GM19328 (cell line): Measurements from ENCODE around the gene PTH2.

Experiments used
- ATAC-seq: cut with Tn5 transposase; IDR thresholded peaks from one replicate; pipeline ENCODE4 v1.9.1; 2021; ENCODE audit warnings: mild to moderate bottlenecking, moderate library complexity; ENCODE audit not compliant: unreplicated experiment

The PTH2 gene

DNA sequence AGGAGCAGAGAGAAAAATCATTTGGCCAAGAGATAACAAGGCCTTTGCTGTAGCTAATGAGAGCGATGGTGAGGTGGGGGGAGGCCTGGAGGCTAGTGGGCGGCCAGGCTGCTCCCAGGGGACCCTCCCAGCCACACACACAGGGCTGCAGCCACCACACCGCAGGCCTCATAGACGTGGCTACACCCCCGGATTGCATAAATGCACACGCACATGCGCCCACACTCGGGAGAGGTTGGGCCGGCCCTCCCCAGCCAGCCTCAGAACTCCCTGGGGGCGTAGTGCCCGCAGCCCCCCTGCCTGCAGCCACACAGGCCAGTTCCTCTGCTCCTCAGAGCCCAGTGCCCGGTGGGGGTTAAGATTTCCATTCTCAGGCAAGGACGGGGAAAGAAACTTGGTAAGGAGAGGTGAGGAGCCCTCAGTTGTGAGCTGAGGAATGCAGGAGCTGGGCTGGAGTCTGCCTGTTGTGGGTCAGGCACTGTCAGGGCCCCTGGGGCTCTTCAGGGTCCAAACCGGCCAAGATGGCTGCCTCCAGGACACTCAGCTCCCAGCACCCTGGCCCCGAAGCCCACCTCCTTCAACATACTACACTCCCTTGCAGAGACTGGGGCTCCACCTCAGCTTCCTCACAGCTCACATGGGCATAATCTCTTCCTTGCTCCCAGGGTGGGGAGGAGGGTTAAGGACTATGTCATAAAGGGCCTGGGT, 8.0 kb downstream of the PTH2 start:
- no peak for ATAC-seq

DNA sequence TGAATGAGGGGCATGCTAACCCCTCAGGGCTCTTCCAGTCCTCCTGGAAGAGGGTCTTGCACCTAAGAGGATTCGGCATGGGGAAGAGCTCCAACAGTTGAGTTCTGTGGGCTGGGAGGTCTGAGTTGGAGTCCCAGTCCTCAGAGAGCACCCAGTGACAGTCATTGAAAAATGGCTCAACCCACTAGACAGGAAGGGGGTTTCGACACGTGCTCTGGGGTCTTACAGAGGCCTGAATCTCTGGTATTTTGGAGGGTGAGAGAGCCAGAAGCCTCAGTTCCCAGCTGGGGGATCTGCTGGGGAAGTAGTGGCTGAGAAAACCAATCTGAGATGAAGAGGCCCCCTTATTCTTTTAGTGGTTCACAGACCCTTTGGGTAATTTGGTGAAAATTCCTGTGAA, 9.0 kb downstream of the PTH2 start:
- no peak for ATAC-seq

DNA sequence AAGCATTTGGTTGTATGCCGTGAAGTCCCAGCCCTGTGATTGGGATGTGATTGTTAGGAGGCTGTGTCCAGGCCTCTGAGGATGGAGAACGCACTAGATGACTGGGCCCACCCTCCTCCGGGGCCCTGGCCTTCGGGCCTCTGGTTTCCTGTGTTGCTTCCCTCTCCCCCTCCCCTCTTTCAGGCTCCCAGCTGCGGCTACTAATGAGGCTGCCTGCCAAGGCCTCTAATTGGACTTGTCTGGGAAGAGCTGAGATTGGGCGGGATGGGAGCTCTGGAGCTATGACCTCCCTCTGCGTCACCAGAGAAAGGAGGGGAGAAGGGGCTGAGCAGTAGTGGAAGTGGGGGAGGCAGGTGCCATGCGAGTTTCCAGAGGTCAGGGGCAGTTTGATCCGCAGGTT, 9.9 kb downstream of the PTH2 start:
- no peak for ATAC-seq

DNA sequence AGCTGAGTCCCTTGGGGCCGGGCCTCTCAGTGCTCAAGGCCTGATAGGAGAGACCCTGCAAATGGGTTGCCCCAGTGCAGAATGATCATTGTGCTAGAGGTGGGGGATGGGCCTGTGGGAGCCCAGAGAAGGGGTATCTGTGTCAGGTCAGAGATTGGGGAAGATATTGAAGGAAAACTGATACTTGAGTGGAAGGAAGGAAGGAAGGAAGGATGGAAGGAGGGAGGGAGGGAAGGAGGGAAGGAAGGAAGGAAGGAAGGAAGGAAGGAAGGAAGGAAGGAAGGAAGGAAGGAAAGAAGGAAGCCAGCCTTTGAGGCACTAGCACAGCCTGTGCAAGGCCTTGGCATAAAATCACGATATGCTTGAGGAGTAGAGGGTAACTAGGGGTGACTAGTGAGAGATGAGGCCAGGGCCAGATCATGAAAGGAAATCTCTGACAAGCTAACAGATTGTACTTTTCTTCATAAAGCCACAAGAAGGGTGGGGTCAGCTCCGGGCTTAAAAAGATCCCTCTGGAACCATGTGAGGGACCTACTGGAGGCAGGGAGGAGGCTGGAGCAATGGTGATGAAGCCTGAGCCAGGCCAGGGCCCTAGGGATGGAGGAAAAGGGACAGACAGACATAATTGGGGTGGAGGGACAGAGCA, 11.4 kb downstream of the PTH2 start:
- no peak for ATAC-seq

DNA sequence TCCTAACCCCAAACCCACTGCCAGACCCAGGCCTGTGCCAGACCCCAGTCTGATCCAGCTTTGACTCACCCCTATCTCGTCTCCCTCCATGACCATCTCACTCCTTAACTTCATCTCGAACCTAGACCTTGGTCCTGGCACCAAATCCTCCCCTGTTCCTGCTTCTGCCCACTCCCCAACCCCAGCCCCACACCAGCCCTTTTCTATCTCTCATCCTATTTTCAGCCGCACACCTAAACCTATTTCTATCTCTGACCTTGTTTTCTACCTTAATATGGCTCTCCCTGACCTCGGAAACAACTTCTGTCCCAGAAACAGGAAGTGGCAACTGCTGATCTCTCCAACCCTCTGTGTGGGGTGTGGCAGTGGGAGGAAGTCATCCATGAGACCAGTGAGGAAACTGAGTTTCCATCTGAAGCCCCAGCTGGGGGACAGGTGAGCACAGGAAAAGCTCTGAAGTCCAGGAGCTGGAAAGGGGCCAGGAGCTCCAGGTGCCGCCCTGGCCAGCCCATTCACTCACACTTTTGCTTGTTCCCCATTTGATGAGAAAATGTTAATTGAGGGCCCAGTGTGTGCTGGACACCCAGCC, 13.7 kb downstream of the PTH2 start:
- no peak for ATAC-seq

DNA sequence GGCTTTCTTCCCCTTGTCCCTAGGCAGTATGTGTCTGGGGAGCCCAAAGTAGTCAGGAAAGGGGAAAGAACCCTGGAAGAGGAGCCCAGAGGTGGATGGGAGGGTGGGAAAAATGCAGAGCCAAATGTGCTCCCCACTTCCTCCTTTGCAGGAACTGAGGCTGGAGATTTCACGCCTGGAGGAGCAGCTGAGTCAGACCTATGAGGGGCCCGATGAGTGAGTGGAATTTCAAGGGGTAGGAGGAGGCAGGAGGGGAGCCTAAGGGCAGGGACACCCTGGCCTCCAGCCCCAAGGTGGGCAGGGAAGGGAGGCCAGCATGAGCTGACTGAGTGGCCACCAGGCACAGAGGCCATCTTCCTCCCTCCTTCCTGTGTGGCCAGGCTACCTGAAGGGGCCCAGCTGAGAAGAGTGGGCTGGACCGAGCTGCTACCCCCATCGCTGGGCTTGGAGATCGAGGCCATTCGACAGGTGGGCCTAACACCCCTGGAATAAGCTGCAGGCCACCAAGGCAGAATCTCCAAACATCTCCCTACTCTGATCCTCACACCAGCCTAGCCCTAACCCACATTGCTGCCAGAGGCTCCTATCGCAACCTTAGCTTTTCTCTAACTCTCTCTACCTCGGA, 14.3 kb downstream of the PTH2 start:
- ATAC-seq, result no peak

DNA sequence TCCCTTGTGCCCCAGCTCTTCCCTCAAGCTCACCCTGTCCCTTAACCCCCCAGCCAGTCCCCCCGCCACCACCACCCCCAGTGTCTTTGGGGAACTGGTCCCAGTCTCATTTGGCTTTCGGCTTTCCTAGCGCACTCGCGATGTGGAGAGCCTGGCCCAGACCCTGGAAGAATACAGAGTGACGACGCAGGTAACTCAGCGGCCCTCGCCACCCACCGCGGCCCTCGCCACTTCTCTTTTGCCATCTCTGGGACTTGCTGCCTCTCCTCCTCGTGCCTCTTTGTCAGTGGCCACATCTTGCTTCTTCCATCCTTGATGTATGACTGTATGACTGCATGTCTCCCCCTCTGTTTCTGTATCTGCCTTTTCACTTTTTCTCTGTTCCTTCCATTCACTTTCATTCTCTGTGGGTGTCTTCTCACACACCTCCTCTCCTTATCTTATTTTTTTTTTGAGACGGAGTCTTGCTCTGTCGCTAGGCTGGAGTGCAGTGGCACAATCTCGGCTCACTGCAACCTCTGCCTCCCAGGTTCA, 15.7 kb downstream of the PTH2 start:
- ATAC-seq, result no peak

DNA sequence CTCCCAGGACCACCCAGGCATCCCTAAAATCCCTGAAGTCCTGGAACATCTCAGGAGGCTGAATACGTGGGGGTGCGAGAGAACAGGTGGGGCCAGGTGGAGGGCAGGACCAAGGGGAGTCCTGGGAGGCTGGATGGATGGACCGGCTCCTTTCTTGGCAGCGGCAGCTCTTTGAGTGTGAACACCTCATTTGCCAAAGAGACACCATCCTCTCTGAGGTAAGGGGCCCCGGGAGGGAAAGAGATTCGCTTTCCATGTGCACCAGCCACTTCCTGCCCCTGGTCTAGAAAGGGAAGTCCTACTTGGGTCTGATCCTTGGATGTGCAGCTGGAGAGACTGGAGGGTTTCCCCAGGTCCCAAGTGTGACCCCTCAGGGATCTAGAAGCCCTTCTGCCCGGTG, 16.2 kb downstream of the PTH2 start:
- ATAC-seq, result no peak

DNA sequence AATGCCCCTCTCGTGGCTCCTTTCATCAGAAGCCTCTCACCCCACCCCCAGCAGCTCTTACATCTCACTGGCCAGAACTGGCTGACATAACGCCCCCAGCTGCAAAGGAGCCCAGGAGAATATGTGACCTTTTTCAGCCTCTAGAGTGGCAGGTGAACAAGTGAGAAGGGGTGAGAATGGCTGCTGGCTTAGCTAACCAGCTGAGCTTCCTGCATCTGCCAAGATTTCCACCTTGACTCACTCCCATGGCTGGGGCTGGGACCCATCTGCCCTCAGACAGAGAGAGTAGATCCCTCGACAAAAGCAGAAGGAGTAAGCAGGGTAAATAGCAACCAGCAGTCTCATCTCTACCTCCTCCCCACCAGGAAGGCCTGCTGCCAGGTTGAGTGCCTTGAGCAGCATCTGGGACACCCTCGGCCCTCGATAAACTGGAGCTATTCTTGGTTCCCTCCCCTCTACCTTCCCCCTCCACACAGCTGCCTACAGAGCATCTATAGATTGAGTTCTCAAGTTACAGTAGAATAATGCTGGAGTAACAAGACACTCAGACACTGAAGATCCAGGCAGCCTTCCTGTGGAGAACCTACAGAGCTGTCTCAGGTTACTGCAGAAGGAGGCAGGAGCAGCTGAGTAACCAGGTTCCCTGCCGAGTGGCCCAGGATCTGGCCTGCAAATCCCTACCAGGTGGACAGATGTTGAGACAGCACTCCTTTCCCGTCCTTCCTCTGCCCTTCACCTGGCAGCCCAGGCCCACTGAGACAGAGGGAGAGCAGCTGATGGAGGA, 19.6 kb downstream of the PTH2 start:
- no peak for ATAC-seq

DNA sequence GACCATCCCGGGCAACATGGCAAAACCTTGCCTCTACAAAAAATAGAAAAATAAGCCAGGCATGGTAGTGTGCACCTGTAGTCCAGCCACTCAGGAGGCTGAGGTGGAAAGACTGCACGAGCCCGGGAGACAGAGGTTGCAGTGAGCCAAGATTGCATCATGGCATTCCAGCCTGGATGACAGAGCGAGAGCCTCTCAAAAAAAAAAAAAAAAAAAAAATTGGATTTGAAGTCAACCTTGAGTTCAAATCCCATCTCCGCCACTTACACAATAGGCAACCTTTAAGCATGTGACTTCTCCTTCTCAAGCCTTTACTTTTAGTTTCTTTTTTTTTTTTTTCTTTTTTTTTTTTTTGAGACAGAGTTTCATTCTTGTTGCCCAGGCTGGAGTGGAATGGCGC, 23.2 kb downstream of the PTH2 start:
- ATAC-seq, result no peak

DNA sequence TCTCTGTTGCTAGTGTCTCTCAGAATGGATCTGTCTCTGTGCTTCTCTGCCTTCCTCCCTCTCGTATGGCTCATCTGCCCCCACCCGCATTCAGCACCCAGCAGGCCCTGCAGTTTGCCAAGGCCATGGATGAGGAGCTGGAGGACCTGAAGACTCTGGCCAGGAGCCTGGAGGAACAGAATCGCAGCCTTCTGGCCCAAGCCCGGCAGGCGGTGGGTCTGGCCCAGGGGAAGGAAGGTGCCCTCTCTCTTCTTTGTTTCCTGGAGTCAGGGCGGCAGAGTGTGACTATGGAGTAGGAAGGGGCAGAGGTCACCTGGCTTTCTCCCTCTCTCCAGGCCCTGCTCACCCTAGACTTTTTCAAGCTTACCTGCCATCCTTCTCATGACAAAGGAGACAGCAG, 24.3 kb downstream of the PTH2 start:
- no peak for ATAC-seq

DNA sequence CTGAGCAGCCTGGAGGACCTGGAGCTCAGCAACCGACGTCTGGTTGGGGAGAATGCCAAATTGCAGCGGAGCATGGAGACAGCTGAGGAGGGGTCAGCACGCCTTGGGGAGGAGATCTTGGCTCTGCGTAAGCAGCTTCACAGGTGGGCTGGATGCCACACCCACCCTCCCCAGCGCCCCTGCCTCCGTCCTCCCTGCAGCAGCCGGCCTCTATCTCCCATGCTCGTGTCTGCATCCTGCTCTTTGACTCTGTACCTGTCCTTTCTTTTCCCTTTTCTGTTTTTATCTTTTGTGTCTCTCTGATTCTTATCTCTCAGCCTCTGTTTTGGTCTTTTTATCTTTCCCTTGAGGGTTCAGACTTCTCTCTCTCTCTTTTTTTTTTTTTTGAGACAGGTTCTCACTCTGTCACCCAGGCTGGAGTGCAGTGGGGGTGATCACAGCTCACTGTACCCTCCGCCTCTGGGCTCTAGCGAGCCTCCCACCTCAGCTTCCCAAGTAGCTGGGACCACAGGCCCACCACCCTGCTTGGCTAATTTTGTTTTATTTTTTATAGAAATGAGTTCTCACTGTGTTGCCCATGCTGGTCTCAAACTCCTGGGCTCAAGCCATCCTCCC, 25.1 kb downstream of the PTH2 start:
- no peak for ATAC-seq

DNA sequence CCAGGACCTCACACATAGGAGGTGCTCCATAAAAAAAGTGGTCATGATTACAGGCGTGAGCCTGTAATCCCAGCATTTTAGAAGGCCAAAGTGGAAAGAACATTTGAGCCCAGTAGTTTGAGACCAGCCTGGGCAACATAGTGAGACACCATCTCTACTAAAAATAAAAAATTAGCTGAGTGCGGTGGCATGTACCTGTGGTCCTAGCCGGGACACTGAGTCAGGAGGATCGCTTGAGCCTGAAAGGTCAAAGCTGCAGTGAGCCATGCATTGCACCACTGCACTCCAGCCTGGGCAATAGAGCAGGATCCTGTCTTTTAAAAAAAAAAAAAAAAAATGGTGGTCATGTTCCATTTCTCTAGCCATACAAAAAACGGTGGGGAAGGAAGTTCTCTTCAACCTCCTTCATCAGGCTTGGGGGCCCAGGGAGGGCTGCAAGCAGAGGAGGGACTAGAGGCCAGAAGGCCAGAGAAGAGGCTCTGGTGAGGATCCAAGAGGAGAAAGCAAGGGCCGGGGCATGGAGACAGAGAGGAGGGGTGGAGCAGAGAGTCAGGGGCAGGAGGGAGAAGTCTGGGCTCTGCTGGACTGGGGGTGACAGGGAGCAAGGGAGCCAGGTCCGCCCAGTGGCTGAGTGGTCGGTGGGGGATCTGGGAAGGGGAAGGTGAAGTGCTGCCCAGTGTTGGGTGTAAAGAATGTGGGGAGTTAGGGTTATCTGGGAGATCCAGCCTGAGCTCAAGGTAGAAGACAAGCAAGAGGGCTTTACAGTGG, 26.3 kb downstream of the PTH2 start:
- ATAC-seq, result no peak

DNA sequence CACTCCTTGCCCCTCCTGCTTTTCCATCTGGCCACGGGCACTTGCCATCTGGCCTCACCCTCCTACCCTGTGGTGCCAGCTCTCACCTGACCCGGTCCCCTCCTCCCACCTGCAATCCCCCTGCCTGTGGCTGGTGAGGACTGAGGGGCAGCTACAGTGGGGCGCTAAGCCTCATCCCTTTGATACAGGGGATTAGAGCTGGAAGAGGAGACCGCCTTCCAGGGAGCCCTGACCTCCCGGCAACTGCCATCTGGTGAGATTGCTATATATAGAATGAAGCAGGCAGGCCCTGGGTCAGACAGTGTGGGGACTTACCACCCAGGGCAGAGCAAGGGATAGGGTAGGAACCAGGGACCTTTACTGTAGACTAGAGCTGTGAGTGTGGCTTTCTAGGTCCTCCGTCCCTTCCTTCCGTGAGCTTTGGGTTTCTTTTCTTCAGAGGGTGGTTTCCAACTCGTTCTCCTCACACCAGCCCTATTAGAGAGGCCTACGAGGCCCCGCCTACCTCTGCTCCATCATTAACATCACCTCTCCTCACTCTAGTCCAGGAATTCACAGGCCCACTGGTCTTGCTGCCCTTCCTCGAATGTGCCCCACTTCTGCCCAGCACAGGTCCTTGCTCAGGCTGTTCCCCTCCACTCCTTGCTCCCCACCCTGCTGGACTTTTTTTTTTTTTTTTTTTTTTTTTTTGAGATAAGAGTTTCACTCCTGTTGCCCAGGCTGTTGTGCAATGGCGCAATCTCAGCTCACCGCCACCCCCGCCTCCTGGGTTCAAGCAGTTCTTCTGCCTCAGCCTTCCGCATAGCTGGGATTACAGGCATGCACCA, 27.4 kb downstream of the PTH2 start:
- no peak for ATAC-seq

DNA sequence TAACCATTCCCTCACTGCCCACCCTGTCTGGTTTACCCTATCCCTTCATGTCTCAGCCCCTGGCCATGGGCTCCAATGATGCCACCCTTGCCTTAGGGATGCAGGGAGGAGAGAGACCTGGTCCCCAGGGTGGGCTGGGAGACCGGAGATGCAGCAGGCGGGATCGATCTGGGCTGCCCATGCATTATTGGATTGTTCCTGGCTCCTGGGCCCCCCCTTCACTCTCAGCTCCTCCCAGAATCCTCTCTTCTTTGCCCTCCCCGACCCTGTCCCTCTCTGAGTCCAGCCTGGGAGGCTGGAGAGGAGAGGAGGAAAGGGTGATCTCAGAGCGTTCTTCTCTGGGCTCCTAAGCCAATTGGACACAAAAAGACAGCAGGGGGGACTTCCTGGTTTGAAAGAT, 29.4 kb downstream of the PTH2 start:
- no peak for ATAC-seq

DNA sequence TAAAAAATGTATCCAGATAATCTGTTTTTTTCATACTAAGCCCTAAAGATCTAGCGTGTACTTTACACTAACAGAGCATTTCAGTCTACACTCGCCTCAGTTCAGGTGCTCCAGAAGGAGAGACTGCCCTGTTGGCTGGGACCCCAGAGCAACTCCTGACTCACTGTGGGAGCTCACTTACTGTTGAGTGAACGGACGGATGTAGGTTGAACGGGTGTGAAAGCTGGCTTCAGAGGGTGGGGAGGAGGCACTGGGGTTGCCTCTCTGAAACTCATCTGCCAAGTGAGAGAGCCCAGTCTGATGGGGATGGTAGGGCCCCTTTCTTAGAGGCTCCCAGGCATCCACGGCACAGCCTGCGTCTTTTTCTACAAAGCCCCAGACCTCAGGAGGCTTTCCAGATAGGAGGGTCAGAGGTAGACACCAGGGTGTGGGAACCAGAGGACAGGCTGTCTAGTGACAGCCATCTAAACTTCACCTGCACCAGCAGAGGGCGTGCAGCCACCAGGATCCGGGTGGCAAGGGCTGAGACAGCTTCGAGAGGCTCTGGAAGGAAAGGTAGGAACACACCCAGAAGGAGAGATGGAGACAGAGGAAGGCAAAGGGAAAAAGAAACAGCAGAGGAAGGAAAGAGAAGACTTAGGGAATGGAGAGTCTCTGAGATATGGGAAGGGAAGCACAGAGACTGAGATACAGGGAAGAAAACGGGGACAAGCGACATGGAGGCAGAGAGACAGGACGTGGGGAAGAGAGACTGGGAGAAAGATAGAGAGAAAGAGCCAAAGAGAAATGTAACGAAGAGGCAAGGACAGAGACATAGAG, 31.5 kb downstream of the PTH2 start:
- no peak for ATAC-seq

DNA sequence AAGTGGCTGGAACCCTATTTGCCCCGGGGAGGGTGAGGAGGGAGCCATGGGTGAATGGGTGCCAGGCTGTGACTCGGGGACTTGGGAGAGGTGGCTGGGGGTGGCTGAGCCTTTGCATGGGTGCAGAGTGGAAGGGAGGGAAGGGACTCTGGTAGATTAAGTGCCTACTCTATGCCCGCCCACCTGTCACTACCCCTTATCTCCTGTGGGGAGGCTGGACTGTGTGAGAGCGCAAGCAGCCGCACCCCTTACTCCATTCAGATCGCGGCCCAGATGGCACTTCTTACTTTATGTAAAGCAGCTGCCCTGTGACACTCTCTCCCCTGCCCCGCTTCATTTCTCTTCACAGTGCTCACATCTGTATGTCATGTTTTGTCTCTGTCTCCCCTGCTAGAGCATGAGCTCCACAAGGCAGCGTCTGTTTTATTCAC, 32.3 kb downstream of the PTH2 start:
- ATAC-seq, result no peak
